H1 (cell line): ENCODE measurements around the gene CXCL16.

ENCODE experiments used
- NRF1 ChIP-seq: IDR thresholded peaks from 2 replicates; pipeline ENCODE4 v1.6.1; 2011; ENCODE audit warnings: mild to moderate bottlenecking, low read depth, low read length, improper control_type of control experiment
- TF ChIP-seq, protein P1 (sequence below), 3 experiments: IDR thresholded peaks; 1 replicate in 2 of 3; 2 replicates in 1 of 3; pipeline versions ENCODE4 v1.5.1 to v1.6.1; 2011; ENCODE audit warnings: low read length in 3 of 3, mild to moderate bottlenecking in 3 of 3, inconsistent platforms in 2 of 3, low read depth in 1 of 3, moderate library complexity in 1 of 3; ENCODE audit not compliant: insufficient read depth in 1 of 3; ENCODE audit errors: control extremely low read depth in 1 of 3

GRCh38 chr17:4750606-4751005, 10.9 kb upstream of the CXCL16 start:
- TF ChIP-seq, protein P1, sequence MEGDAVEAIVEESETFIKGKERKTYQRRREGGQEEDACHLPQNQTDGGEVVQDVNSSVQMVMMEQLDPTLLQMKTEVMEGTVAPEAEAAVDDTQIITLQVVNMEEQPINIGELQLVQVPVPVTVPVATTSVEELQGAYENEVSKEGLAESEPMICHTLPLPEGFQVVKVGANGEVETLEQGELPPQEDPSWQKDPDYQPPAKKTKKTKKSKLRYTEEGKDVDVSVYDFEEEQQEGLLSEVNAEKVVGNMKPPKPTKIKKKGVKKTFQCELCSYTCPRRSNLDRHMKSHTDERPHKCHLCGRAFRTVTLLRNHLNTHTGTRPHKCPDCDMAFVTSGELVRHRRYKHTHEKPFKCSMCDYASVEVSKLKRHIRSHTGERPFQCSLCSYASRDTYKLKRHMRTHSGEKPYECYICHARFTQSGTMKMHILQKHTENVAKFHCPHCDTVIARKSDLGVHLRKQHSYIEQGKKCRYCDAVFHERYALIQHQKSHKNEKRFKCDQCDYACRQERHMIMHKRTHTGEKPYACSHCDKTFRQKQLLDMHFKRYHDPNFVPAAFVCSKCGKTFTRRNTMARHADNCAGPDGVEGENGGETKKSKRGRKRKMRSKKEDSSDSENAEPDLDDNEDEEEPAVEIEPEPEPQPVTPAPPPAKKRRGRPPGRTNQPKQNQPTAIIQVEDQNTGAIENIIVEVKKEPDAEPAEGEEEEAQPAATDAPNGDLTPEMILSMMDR (IDR thresholded peaks at IDR 0.05; ENCODE audit: control extremely low read depth in 1 of 3, insufficient read depth in 1 of 3, low read depth in 1 of 3, low read length in 3 of 3): no peak
- TF ChIP-seq NRF1: no peak
